GM19452 (cell line): ENCODE data around the gene METTL27.
"Not testable (repeated sequence)": the region's sequence is repeated elsewhere in the genome, so short reads cannot be mapped to it uniquely, and the experiment has no call there.

ENCODE experiments used
- ATAC-seq: cut with Tn5 transposase; IDR thresholded peaks from one replicate; pipeline ENCODE4 v1.9.1; 2021; ENCODE audit not compliant: unreplicated experiment

Gene METTL27

DNA sequence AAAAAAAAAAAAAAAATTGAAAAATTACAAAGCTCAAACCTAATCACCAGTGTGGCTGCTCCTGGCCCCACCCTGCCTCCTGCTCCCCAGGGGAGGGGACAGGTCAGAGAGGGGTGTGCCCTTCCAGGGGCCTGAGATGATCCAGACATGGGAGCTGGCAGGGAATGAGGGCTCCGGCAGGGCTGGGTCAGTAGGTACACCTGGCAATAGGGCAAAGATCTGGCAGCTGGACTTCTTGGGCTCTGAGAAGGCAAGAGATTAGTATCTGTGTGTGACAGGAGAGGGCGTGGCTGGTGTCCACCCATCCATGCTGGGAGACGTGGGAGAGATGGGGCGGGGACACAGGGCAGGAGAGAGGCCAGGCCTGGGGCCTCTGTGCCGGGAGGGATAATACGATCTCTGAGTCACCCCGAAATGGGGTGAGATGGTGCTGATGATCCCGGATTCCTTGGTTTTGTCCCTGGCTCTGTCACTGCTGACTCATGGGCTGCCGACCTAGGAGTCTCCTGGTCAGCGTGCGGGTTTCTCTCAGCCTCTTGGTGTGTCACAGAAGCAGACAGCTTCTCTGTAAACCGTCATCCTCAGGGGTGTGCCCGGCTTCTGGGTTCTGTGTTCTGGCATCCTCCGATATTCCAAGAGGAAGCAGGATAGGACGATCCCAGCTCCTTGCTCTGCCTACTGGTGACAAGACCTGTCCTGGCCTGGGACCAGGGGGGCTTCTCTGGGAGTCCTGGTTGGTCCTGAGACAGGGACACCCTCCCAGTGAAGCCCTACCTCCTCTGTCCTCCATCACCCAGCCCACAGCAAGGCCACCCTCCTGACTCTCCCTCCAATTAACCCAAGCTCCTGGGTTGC, 19.8 kb downstream of the METTL27 start:
- ATAC-seq, result no peak

DNA sequence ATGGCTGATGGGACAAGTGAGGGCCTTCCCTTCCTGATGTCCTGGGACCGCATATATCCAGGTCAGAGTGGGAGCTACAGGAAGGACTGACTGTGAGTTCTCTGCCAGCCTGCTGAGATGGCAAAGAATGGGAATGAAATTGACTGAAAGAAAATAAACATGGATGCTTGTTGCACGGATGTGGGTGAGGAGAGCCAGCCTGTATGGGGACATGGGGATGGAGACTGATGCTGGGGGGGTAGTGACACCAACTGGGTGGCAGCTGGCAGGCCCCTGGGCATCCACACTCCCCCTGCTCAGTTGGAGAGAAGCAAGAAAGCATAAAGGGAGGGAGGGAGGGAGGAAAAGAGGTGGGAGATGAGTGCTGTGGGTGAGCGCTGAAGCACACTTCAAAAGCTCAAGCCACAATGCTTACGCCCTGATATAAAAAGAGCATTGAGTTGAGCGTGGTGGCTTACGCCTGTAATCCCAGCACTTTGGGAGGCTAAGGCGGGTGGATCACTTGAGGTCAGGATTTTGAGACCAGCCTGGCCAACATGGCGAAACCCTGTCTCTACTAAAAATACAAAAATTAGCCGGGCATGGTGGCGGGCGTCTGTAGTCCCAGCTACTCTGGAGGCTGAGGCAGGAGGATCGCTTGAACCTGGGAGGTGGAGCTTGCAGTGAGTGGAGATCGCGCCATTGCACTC, 20.6 kb downstream of the METTL27 start:
- ATAC-seq, result not testable (repeated sequence)

DNA sequence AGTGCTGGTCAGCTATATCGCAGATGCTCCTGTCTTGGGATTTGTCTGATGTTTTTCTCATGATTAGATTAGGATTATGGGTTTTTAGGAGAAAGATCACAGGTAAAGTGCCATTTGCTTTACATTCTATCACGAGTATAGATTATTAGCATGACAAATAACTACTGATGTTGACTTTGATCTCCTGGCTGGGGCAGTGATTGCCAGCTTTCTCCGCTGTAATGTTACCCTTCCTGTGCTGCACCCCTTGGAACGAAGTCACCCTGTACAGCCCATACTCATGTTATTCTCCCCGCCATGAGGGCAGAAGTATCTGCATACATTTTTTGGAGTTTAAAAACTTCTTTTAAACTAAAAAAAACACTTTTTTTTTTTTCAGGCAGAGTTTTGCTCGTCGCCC, 22.3 kb downstream of the METTL27 start:
- no peak for ATAC-seq

DNA sequence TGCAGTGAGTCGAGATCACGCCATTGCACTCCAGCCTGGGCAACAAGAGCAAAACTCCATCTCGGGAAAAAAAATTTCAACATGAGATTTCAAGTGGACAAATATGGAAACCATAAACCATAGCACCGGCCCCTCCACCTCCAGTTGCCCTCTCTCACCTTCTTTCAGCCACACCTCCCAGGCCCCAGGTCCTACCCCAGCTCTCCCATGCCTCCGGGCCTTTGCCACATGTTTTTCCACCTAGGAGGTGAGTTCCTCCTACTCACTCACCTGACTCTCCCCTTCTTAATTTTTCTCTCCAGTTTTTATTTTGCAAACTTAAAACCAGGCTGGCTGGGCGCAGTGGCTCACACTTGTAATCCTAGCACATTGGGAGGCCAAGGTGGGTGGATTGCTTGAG, 25.2 kb downstream of the METTL27 start:
- no peak for ATAC-seq

DNA sequence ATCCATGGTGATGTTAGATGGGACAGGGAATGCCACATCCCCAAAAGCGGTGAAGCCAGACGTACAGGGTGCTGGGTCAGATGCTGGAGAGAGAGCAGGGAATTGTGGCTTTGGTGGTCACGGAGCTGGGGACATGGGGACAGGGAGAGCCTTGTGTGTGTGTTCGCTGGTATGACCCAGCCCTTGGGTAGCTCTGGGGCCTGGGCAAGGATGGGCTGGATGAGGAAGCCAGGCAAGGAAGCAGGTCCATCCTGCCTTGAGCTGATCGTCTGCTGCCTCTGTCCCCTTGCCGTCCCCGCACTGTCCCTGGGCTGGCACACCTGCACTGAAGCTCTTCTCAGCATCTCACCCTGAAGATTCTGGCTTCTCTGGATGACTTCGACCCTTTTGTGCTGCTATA, 26.9 kb downstream of the METTL27 start:
- ATAC-seq, result no peak

DNA sequence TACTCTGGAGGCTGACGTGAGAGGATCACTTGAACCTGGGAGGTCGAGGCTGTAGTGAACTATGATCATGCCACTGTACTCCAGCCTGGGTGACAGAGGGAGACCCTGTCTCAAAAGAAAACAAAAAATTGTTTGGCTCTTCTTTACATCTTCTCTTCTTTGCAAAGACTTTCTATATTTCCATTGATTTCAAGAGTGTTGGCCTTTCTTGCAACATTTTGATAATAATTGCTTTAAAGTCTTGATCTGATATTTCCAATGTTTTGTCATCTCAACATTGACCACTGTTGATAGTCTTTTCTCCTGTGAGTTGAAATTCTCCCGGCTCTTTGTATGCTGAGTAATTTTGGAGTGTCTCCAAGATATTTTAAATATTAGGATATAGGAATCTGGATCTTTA, 29.3 kb downstream of the METTL27 start:
- no peak for ATAC-seq

DNA sequence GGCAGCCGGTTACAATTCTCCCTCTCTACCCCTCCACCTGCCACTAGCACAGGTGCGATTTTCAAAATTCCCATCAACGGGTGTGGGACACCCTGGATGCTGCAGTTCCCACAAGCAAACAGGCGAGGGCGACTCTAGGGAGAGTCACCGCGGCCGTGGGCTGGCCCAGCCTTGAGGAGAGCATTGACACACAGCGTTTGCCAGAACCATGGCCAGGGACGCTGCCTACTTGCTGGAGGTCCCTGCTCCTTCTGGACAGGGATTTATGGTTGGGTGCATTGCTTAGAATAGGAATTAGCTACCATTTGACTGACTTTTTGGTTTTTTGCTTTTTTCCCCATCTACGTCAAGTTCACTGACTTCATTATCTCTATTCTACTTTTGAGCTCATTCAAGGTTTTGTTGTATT, 30.6 kb downstream of the METTL27 start:
- no peak for ATAC-seq

DNA sequence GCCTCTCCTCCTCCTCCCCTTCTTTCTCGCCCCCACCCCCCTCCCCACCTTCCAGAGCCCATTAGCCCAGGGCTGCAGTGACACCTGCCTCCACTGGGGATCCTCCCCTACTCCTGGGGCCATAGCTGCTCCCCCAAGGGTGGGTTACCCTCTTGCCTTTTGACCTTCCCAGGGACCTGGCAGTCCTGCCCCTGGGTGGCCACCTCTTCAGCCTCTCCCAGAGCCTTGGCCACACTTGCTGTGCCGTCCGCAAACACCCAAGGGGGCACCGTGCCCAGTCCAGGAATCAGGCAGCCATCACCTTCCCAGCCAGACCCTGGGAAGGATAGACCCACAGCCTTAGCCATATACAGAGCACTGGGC, 31.3 kb downstream of the METTL27 start:
- ATAC-seq, result no peak

DNA sequence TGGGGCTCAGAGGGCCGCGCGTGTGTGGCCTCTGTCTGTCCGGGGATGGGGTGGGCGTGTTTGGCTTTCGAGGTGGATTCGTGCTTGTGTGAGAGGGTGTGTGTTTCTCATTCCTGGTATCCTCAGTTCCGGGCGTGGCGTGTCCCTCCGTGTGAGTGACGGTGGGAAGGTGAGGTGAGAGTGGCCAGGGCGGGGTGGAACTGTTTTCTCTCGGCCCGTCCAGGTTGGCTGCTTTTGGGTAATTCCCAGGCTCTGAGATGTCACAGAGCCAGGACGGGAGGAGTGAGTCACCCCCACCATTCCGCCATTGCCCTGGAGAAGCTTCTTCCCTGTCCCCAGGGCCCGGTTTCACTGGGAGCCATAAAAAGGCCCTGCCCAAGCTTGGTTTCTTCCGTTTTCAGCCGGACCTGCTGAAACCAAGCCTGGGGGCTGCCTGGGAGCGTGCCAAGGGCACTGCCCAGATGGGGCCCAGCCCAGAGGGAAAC, 32.8 kb downstream of the METTL27 start:
- no peak for ATAC-seq

DNA sequence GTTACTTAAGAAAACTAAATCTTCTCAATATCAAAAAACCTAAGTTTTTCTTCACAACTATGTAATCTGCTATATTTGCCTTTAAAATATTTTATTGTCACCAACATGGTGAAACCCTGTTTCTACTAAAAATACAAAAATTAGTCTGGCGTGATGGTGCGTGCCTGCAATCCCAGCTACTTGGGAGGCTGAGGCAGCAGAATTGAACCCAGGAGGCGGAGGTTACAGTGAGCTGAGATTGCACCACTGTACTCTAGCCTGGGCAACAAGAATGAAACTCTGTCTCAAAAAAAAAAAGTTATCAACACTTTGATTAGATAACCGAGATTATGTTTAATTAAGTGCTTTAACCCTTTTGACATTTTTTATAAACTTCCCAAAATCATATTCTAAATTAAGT, 39.9 kb downstream of the METTL27 start:
- ATAC-seq, result no peak

DNA sequence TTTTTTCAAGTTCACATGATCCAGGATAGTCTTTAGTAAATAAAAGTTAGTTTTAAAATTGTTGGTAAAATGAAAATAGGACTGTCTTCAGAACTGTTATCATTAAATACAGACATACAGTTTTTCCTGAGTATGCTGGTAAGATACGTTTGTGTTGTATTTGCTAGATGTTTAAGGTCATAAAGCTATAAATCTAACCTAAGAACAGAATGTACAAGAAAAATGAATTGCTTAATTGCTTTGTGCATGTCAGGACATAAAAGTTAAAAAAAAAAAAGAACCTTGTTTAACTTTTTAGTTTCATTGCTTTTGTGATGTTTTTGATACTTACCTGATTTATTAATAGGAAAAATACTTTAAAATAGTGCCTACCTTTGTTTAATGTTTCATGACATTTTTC, 40.7 kb downstream of the METTL27 start:
- ATAC-seq, result no peak

DNA sequence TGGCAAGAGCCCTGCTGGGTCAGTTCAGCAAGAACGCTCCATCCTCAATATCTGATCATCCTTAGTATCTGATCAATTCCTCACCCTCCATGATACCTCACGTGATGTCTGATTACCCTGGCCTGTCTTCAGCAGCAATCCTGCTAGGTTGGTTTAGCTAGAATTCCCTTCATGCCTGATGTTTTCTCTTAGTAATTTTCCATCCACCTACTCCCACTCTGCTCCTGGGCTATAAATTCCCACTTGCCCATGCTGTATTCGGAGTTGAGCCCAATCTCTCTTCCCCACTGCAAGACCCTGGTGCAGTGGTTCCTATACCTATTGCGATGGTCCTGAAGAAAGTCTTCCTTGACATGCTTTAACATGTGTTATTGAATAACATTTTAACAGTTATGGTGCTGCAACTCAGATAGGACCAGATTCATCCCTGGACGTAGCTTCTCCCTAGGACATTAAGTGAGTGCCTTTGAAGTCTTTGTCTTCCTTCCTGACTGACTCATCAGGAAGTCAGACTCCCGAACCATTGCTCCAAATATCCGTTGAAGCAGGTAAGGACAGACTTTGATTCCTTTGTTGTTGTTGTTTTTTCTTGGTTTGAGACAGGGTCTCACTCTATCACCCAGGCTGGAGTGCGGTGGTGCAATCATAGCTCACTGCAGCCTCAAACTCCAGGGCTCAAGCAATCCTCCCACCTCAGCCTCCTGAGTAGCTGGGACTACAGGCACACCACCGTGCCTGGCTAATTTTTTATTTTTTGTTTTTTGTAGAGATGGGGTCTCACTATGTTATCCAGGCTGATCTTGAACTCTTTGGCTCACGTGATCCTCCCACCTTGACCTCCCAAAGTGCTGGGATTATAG, 42.8 kb downstream of the METTL27 start:
- no peak for ATAC-seq

DNA sequence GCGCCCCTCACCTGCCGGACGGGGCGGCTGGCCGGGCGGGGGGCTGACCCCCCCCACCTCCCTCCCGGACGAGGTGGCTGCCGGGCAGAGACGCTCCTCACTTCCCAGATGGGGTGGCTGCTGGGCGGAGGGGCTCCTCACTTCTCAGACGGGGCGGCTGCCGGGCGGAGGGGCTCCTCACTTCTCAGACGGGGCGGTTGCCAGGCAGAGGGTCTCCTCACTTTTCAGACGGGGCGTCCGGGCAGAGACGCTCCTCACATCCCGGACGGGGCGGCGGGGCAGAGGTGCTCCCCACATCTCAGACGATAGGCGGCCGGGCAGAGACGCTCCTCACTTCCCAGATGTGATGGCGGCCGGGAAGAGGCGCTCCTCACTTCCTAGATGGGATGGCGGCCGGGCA, 45.1 kb downstream of the METTL27 start:
- ATAC-seq, result not testable (repeated sequence)

DNA sequence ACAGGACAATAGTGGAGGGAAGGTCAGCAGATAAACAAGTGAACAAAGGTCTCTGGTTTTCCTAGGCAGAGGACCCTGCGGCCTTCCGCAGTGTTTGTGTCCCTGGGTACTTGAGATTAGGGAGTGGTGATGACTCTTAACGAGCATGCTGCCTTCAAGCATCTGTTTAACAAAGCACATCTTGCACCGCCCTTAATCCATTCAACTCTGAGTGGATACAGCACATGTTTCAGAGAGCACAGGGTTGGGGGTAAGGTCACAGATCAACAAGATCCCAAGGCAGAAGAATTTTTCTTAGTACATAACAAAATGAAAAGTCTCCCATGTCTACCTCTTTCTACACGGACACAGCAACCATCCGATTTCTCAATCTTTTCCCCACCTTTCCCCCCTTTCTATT, 45.7 kb downstream of the METTL27 start:
- not testable (repeated sequence) for ATAC-seq

DNA sequence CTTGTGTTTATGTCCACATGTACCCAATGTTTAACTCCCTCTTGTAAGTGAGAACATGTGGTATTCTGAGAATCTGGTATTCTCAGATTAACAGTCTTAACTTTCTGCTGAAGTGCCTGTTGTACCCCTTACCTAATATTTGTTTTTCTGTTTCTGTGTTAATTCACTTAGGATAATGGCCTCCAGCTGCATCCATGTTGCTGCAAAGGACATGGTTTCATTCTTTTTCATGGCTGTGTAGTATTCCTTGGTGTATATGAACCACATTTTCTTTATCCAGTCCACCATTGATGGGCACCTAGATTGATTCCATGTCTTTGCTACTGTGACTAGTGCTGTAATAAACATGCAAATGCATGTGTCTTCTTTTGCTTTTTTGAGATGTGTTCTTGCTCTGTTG, 47.1 kb downstream of the METTL27 start:
- not testable (repeated sequence) for ATAC-seq

DNA sequence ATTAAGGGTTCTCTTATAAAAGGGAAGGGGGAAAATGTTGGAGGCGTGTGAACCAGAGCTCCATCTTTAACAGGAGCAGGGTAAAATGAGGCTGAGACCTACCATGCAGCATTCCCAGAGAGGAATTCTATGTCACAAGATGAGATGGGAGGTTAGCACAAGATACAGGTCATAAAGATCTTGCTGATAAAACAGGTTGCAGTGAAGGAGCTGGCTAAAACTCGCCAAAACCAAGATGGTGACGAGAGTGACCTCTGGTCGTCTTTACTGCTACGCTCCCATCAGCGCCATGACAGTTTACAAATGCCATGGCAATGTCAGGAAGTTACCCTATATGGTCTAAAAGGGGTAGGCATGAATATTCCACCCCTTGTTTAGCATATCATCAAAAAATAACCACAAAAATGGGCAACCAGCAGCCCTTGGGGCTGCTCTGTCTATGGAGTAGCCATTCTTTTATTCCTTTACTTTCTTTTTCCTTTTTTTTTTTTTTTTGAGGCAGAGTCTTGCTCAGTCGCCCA, 51.1 kb downstream of the METTL27 start:
- not testable (repeated sequence) for ATAC-seq

DNA sequence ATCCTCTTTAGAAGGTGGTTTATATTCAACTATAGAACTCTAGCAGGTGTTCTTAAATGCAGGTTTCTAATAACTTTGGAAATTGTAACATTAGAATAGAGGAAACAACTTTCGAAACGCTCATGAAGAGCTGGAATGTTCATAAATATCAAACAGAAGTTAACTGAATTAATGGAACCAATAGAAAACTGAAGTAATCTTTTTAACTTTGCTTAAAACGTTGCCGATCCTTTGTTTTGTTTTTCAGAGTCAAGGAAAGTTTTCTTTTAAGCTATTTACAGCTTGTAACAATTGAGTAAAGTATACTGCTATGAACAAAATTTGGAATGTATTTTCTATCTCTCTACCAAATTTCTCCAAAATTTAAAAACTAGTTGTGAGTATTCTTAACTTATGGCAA, 53.3 kb downstream of the METTL27 start:
- no peak for ATAC-seq

DNA sequence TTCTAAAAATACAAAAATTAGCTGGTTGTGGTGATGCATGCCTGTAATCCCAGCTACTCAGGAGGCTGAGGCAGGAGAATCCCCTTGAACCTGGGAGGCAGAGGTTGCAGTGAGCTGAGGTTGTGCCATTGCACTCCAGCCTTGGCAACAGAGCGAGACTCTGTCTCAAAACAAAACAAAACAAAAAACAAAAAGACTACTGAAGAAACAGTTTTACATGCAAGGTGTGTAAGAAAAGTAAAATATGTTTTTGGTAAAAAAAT, 54.6 kb downstream of the METTL27 start:
- not testable (repeated sequence) for ATAC-seq

DNA sequence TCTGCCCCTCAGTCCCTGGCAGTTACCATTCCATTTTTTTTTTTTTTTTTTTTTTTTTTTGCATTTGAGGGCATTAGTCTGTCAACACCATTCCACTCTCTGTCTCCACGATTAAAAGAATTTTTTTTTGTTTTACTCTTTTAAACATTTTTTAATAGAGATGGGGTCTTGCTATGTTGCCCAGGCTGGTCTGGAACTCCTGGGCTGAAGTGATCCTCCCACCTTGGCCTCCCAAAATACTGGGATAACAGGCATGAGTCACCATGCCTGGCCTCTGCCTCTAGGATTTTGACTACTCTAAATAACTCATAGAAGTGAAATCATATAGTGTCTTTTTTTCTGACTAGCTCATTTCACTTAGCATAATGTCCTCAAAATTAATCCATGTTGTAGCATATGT, 55.7 kb downstream of the METTL27 start:
- ATAC-seq, result no peak
